Keratinocyte (primary cell): ENCODE data around the gene EPB41L2.

Experiments used
- CTCF ChIP-seq, 3 experiments: IDR thresholded peaks in 1 of 3; conservative IDR thresholded peaks in 1 of 3; optimal IDR thresholded peaks in 1 of 3; 2 replicates in 2 of 3; 3 replicates in 1 of 3; pipeline versions ENCODE3 to v1.5.1; 2011; ENCODE audit warnings: low read length in 3 of 3, mild to moderate bottlenecking in 3 of 3, moderate library complexity in 2 of 3, control low read depth in 1 of 3, inconsistent platforms in 1 of 3; ENCODE audit not compliant: insufficient read depth in 2 of 3; ENCODE audit errors: extremely low read depth in 1 of 3
- EZH2 ChIP-seq: IDR thresholded peaks from one replicate; pipeline ENCODE4 v1.6.1; 2012; ENCODE audit warnings: inconsistent platforms, mild to moderate bottlenecking, low read length, moderate library complexity

GRCh38 chr6:131058236-131058635, 4.8 kb downstream of the EPB41L2 start:
- TF ChIP-seq CTCF (optimal IDR thresholded peaks at IDR 0.05 in 1 of 3, IDR thresholded peaks at IDR 0.05 in 1 of 3, conservative IDR thresholded peaks at IDR 0.05 in 1 of 3; ENCODE audit: extremely low read depth in 1 of 3, insufficient read depth in 2 of 3, low read length in 3 of 3) (no peak), EZH2 (no peak)
